A549 treated with RU486 at 1 μM for 4 hours (cell line): ENCODE measurements around the gene PZP. TPM values are rescaled to one million over a fixed set of nuclear protein-coding genes. Genes with fewer than 3 reads are reported as not detected.

Experiments used
- total RNA-seq: library from RNA; stranded (reverse); fragments of 200-300 nt; extraction: Qiagen RNA extraction; gene quantifications from 5 replicates; pipeline ENCODE4 v1.2.3, GENCODE V29; 2022; ENCODE audit warnings: low read depth

Gene PZP
- total RNA-seq = not detected in 5 replicates

GRCh38 chr12:9208229-9208628, at the start of gene PZP:
TSS of gene PZP (minus strand) at chr12:9208395. CDS start at chr12:9208341, 54 bp downstream.

GRCh38 chr12:9115731-9116559, 92.2 kb downstream of the PZP start, which contains the start of gene A2M:
TSS of gene A2M (minus strand) at chr12:9115919. CDS start at chr12:9115849, 70 bp downstream.

Other genes starting within 250 kb of the PZP start
- 1.1 to 1.9 TPM (median 1.5 TPM) in 5 replicates for gene KLRG1, start 218.8 kb downstream of the PZP start, total RNA-seq
- 0.15 to 0.57 TPM in 2 of 5 replicates, not detected in the others for gene A2M, start 92.5 kb downstream of the PZP start, total RNA-seq